ENCODE measurements around the gene MGRN1. TPM values are rescaled to one million over a fixed set of nuclear protein-coding genes. Genes with fewer than 3 reads are reported as not detected.

The MGRN1 gene
- total and polyA plus RNA-seq, 4 donors = 29.5 to 112 (median 47.0) TPM

GRCh38 chr16:4681471-4682083 lies 57.0 kb downstream of the MGRN1 start:
- no peak for ATAC-seq (ENCODE audit: insufficient read depth, low FRiP score)
- Histone ChIP-seq H3K4me1 (ENCODE audit: control insufficient read depth in 5 of 5, insufficient read depth in 5 of 5, low read length in 5 of 5) (peaks cover 0 to 10% (median 5%) of the 10 kb centered on the region in 5 donors), H3K9ac (ENCODE audit: insufficient read depth in 1 of 2, low read length in 2 of 2) (no peak overlapping the region), H3K27me3 (ENCODE audit: control insufficient read depth in 3 of 3, insufficient read depth in 3 of 3, low read length in 2 of 3) (no peaks in the 10 kb centered on the region), H3K27ac (ENCODE audit: low read depth in 1 of 2, low read length in 1 of 2) (peak overlapping the region in 1 of 2 donors; percentile 95), H3K36me3 (ENCODE audit: control insufficient read depth in 4 of 4, insufficient read depth in 4 of 4, low read length in 4 of 4) (peaks cover 0 to 57% (median 11%) of the 10 kb centered on the region in 4 donors), H3K4me3 (no peak overlapping the region), H3K9me3 (ENCODE audit: control insufficient read depth in 4 of 4, insufficient read depth in 3 of 4, low read length in 3 of 4) (no peaks in the 10 kb centered on the region)
- no peak for DNase-seq
- WGBS, 2 donors = 90 to 91% methylated on average over 38 to 39 of the region's 39 CpGs
- no peak for TF ChIP-seq CTCF (IDR thresholded peaks at IDR 0.05; ENCODE audit: control extremely low read depth, extremely low read depth)

GRCh38 chr16:4682084-4682591 lies 57.5 kb downstream of the MGRN1 start:
- peaks cover 0 to 10% (median 5%) of the 10 kb centered on the region in 5 donors for H3K4me1 ChIP-seq (ENCODE audit: control insufficient read depth in 5 of 5, insufficient read depth in 5 of 5, low read length in 5 of 5)
- H3K27me3 ChIP-seq (ENCODE audit: control insufficient read depth in 3 of 3, insufficient read depth in 3 of 3, low read length in 2 of 3) = no peaks in the 10 kb centered on the region
- no peak overlapping the region for H3K27ac ChIP-seq (ENCODE audit: low read depth in 1 of 2, low read length in 1 of 2)
- WGBS, 2 donors = 79 to 81% methylated on average over 26 of the region's 26 CpGs
- H3K4me3 ChIP-seq = no peak overlapping the region
- no peaks in the 10 kb centered on the region for H3K9me3 ChIP-seq (ENCODE audit: control insufficient read depth in 4 of 4, insufficient read depth in 3 of 4, low read length in 3 of 4)
- ATAC-seq (ENCODE audit: insufficient read depth, low FRiP score) = no peak
- TF ChIP-seq CTCF (IDR thresholded peaks at IDR 0.05; ENCODE audit: control extremely low read depth, extremely low read depth) = no peak
- no peak for DNase-seq
- H3K9ac ChIP-seq (ENCODE audit: insufficient read depth in 1 of 2, low read length in 2 of 2) = no peak overlapping the region
- peaks cover 0 to 62% (median 11%) of the 10 kb centered on the region in 4 donors for H3K36me3 ChIP-seq (ENCODE audit: control insufficient read depth in 4 of 4, insufficient read depth in 4 of 4, low read length in 4 of 4)

- DNase-seq (peak; percentile 31 to 71 (median 52)), ATAC-seq (ENCODE audit: insufficient read depth, low FRiP score) (no peak)
- Histone ChIP-seq H3K9ac (ENCODE audit: insufficient read depth in 1 of 2, low read length in 2 of 2) (no peak overlapping the region), H3K4me1 (ENCODE audit: control insufficient read depth in 5 of 5, insufficient read depth in 5 of 5, low read length in 5 of 5) (peaks cover 0 to 10% (median 5%) of the 10 kb centered on the region in 5 donors), H3K9me3 (ENCODE audit: control insufficient read depth in 4 of 4, insufficient read depth in 3 of 4, low read length in 3 of 4) (no peaks in the 10 kb centered on the region), H3K36me3 (ENCODE audit: control insufficient read depth in 4 of 4, insufficient read depth in 4 of 4, low read length in 4 of 4) (peaks cover 0 to 63% (median 11%) of the 10 kb centered on the region in 4 donors), H3K27ac (ENCODE audit: low read depth in 1 of 2, low read length in 1 of 2) (no peak overlapping the region), H3K4me3 (no peak overlapping the region), H3K27me3 (ENCODE audit: control insufficient read depth in 3 of 3, insufficient read depth in 3 of 3, low read length in 2 of 3) (no peaks in the 10 kb centered on the region)
- TF ChIP-seq CTCF (IDR thresholded peaks at IDR 0.05; ENCODE audit: control extremely low read depth, extremely low read depth) = no peak
- WGBS, 2 donors = 68 to 74% methylated on average over 33 to 36 of the region's 36 CpGs
Measured at GRCh38 chr16:4682616-4683254, 58.1 kb downstream of the MGRN1 start.
